HG03135 (cell line): ENCODE measurements around the gene BCAS3.
"Not testable (repeated sequence)": the region's sequence is repeated elsewhere in the genome, so short reads cannot be mapped to it uniquely, and the experiment has no call there.

Experiments used
- ATAC-seq: cut with Tn5 transposase; IDR thresholded peaks from one replicate; pipeline ENCODE4 v1.9.1; 2021; ENCODE audit warnings: mild to moderate bottlenecking, moderate library complexity; ENCODE audit not compliant: unreplicated experiment

Gene BCAS3

DNA sequence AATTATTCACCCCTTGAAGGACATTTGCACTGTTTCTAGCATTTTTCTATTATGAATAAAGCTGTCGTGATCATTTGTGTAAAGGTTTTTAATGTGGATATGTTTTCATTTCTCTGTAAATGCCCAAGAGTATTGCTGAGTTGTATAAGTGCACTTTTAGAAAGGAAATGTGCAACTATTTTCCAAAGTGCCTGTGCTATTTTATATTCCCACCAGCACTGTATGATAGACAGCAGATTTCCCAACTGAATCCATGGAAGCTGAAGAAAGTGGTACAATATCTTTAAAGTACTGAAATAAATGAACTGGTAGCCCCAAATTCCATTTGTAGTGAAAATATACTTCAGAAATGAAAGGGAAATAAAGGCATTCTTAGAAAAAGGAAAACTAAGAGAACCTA, 238.4 kb downstream of the BCAS3 start:
- ATAC-seq, result no peak

DNA sequence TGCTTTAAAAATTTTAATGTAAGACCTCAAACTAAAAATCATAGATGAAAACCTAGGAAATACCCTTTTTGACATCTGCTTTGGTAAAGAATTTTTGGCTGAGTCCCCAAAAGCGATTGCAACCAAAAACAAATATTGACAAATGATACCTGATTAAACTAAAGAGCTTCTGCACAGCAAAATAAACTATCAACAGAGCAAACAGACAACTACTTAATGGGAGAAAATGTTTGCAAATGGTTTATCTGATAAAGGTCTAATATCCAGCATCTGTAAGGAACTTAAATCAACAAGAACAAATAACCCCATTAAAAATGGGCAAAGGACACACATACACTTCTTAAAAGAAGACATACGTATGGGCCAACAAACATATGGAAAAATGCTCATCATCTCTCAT, 242.5 kb downstream of the BCAS3 start:
- ATAC-seq, result no peak

DNA sequence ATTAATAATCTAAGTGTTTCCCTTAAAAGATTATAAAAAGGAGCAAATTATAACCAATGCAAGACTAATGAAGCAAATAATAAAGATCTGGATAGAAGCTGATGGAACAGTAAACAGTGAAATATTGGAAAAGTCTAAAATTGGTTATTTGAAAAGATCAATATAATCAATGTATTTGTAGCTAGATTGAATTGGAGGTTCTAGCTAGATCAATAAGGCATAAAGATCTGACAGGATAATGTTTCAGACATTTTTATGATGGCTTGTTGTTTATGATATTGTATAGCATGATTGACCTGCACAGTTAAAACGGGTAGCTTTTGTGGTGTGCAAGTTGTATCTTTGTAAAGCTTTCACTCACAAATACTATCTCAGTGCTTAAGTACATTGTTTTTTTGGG, 245.3 kb downstream of the BCAS3 start:
- ATAC-seq, result no peak

GRCh38 chr17:60926466-60927183, 249.0 kb downstream of the BCAS3 start:
- no peak for ATAC-seq

GRCh38 chr17:60933739-60934138, 256.1 kb downstream of the BCAS3 start:
- ATAC-seq, result no peak

- no peak for ATAC-seq
These were observed 257.1 kb downstream of the BCAS3 start for GRCh38 chr17:60934723-60935122.

DNA sequence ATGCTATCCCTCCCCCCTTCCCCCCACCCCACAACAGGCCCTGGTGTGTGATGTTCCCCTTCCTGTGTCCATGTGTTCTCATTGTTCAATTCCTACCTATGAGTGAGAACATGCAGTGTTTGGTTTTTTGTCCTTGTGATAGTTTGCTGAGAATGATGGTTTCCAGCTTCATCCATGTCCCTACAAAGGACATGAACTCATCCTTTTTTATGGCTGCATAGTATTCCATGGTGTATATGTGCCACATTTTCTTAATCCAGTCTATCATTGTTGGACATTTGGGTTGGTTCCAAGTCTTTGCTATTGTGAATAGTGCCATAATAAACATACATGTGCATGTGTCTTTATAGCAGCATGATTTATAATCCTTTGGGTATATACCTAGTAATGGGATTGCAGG, 258.3 kb downstream of the BCAS3 start:
- ATAC-seq, result not testable (repeated sequence)

GRCh38 chr17:60939318-60939717, 261.7 kb downstream of the BCAS3 start:
- no peak for ATAC-seq

DNA sequence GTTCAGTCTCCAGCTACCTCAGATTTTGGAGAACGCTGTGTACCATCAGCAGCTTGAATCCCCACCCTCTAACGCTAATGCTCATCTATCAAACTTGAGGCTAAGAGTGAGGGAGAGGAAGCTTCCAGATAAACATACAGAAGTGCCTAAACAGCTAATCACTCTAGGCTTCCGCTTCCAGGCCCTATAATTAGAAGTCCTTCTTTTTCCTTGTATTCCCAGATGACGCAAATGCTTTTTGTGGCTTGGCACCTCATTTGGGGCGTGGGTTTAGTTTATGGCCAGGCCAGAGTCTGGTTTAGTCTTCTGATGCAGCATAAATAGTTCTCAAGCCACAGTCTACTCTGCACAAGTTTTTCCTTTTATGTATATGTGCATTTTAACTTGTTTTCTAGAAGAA, 263.4 kb downstream of the BCAS3 start:
- ATAC-seq, result no peak

DNA sequence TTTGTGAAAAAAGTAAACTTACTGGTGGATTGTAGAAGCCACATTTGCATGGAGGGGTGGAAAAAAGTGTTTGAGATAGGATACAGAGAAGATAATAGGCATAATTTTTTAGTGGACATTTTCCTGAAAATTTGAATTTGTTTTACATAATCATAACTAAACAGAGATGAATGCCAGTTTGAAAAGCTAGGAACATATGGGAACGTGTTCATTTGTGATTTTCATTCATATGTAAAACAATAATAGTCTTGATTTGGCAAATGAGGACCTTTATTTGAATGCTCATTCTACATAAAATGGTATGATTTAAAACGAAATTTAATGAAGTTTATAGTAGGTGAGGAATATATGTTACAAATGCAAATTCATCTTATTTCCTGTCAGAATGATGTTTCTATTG, 263.9 kb downstream of the BCAS3 start:
- ATAC-seq, result no peak

DNA sequence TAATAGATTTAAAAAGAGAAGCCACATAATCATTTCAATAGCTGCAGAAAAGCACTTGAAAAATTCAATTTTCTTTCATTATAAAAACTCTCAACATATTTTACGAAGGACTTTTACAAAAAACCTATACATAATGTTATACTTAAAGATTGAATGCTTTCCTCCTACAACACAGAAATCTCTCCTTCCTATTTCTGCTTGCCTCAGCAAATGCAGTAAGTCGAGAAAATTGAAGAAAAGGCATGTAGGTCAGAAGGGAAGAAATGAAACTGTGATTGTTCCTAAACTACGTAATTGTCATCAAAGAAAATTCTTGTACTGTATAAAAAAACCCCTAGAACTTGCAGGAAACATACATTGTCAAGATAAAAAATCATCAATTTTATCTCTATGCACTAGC, 267.1 kb downstream of the BCAS3 start:
- no peak for ATAC-seq

DNA sequence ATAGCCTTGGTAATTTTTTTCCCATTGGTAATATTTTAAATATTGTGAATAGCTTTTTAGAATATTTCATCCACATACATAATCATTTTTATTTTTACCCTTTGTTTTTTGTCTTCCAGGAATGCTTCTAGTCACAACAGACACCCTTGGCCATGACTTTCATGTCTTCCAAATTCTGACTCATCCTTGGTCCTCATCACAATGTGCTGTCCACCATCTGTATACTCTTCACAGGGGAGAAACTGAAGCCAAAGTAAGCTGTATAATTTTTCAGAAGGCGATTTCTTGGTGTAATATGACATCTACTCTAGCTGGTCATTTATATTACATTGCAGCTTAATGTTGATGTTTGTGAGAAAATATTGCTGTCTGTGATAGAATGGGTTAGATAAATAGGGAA, 269.4 kb downstream of the BCAS3 start:
- ATAC-seq, result no peak

DNA sequence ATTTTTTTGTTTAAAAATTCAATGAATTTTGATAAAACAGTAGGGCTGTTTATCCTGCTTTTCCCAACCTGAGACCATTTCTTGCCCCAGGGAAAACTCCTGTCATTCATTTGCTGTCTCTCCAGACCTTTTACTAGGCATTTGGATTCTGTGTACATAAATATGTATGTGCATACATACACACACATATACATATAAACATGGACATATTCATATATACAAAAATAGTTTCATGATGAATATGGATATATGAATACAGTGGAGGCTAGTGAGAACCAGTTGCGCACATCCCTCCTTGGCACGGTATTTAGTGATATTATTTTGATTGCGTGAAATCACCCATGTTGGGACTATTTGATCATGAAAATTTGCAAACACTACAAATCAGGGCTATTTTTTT, 269.9 kb downstream of the BCAS3 start:
- ATAC-seq, result no peak

- no peak for ATAC-seq
These were observed 275.1 kb downstream of the BCAS3 start for GRCh38 chr17:60952747-60953146.

DNA sequence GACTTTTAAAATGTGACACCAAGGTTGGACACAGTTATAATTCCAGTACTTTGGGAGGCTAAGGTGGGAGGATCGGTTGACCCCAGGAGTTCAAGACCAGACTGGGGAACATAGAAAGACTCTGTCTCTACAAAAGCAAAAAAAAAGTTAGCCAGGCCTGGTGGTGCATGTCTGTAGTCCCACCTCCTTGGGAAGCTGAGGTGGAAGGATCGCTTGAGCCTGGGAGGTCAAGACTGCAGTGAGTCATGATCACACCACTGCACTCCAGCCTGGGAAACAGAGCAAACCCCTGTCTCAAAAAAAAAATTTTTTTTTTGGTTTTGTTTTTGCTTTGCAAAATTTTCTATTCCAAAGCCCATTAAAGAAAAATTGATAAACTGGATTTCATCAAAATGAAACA, 281.4 kb downstream of the BCAS3 start:
- no peak for ATAC-seq

DNA sequence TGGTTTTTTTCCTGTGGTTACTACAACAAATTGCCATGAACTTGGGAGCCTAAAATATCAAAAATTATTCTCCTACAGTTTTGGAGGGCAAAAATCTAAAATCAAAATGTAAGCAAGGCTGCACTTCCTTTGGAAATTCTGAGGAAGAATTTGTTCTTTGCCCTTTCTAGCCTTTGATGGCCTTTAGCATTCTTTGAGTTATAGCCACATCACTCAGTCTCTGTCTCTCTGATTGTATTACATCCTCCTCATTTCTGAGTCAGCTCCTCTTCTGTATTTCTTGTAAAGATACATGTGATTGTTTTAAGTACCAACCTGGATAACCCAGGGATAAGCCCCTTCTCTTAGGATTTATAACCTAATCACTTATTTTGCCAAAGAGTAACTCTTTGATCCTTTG, 282.0 kb downstream of the BCAS3 start:
- no peak for ATAC-seq

GRCh38 chr17:60960398-60961065, 282.9 kb downstream of the BCAS3 start:
- ATAC-seq, result no peak

DNA sequence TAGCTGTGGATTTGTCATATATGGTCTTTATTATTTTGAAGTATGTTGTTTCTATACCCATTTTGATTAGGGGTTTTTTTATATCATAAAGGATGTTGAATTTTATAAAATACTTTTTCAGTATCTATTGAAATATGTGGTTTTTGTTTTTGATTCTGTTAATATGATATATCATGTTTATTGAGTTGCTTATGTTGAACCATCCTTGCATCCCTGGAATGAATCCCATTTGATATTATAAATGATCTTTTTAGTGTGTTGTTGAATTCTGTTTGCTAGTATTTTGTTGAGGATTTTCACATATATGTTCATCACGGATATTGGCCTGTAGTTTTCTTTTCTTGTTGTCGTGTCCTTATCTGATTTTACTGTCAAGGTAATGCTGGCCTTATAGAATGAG, 286.5 kb downstream of the BCAS3 start:
- no peak for ATAC-seq

DNA sequence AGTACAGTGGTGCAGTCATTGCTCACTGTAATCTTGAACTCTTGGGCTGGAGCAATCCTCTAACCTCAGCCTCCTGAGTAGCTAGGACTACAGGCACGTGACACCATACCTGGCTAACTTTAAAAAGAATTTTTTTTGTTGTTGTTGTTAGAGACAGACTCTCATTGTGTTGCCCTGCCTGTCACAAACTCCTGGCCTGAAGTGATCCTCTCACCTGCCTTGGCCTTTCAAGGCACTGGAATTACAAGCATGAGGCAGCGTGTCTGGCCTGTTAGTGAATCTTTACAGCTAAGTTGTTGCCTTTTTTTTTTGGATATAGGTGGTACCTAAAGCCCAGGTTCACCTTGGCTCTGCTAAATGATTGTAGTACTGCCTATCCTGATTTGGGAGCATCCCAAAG, 290.6 kb downstream of the BCAS3 start:
- ATAC-seq, result no peak

DNA sequence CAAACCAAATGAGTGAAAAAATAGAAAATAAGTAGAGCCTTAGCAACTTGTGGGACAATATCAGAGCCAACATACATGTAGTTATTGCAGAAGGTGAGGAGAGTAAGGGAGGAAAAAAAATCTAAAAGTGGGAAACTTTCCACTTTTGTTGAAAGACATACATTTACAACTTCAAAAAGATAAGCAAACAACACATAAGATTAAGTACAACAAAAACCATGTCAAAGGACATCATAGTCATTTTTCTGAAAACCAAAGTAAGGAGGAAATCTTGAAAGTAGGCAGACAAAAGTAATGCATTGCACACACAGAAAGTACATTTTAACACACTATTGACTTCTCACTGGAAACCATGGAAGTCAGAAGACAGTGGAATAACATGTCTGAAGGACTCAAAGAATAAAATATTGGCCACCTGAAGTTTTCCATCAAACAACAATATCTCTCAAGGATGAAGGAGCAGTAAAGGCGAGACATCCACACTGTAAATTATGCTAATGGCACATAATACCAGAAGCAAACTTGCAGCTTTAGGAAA, 291.9 kb downstream of the BCAS3 start:
- ATAC-seq, result no peak

DNA sequence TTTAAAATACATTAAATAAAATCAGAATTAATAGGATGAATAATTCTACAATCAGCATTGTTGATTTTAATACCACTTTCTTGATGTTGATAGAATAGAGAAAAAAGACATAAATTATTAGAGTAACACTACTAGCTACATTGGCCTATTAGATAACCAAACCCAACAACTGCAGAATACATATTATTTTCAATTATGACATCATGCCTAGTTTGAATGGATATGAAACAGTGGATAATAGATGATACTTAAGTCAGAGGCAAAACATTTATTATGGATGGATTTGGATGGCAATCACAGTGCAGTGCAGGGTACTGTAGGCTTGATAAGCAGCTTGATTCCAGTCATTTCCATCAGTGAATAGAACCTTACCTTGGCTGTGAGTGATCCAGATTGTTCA, 293.1 kb downstream of the BCAS3 start:
- ATAC-seq, result no peak

DNA sequence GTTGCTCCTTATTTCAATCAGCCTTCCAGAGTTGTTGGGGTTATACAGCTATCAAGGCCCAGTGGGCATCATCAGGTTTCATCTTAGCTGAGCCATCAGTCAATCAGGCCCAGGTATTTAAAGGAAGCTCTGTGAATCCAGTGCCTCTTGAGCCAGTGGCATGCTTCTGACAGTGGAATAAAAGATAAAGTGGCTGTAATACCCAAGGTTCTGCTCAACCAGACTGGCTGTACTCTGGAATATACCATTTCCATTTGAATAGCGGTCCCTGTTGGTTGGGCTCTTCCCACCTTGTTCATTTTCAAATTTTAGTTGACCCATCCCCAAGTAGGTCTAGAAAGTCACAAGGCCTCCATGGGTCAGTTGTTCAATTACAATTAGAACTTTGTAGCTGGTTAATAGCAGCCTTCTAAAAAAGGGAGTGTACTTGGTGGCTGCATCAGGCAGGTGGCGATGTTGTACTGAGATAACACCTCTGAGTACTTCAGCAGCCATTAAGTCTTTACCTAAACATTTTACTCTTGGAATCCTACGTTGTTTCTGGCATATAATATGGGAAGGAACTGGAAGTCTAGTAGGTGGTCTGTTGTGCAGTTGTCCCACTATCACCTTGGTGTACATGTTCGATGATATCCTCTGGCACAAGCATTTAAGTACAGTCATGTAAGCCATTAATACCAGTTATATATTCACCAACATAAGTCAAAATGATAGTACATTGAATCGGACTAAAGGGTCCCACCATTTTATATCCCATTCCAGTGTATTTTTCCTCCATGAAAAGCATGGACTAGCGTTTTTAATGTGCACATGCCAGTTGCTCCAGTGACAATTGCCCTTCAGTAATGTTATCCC, 294.1 kb downstream of the BCAS3 start:
- no peak for ATAC-seq
